Activated CD8-positive, alpha-beta memory T cell treated with anti-CD3 and anti-CD28 coated beads, Interleukin-2, amount 50 U/mL, for 4 hours (primary cell): Measurements from ENCODE around the gene COL28A1.

Experiments
- DNase-seq: peaks from one replicate; pipeline ENCODE4 v3.0.0-alpha.2; 2020

COL28A1 gene

DNA sequence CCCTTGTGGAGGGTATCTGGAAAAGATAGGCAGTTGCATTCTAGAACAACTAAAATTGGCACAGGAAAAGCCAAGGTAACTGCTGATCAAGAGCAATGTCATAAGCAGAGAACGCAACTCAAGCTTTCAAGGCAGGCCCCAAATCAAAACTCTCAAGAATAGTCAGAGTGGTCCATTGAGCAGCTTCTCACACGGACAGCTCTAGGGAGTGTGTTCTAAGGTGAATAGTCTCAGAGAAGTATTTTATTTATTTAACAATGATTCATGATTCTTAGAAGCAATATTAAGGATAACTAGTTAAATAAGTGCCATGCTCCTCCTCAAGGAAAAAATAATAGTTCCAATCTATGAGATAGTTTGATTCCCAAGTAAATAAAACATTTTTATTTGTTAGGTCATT, 83.0 kb downstream of the COL28A1 start:
- DNase-seq, result no peak

GRCh38 chr7:7452119-7452518, 83.6 kb downstream of the COL28A1 start:
- no peak for DNase-seq

DNA sequence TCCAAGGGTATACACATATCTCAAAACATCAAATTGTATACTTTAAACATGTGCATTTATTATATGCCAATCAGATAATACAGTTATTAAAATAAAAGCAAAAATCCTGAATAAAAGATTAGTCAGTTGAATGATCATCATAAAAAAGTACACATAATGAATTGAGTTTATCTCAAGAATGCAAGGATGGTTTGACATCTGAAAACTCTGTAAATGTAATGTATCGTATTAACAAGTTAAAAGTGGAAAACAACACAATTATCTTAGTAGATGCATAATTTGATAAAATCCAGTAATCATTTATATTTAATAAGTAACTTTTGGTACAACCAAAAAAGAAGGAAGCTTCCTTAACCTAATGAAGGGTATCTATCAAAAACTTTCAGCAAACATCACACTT, 86.6 kb downstream of the COL28A1 start:
- no peak for DNase-seq

DNA sequence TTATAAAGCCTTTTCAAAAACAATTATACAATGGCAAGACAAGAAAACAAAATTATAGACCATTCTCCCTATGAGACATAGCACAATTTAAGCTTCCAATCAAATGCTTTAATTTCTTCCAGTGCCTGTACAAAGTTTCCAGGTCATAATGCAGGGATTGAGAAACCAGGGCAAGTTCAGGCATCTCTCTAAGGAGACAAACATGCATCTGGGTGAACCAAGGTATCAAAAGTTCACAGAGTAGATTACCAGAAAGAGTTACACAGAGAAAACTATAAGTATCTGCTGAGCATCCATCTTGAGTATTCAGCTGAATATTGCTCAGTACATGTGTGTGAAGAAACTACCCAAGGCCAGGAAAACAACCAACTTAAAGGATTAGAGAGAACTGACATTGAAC, 89.1 kb downstream of the COL28A1 start:
- no peak for DNase-seq

GRCh38 chr7:7443806-7444350, 91.8 kb downstream of the COL28A1 start:
- DNase-seq, result no peak

- no peak for DNase-seq
Measured at GRCh38 chr7:7439564-7439963, 96.1 kb downstream of the COL28A1 start.

DNA sequence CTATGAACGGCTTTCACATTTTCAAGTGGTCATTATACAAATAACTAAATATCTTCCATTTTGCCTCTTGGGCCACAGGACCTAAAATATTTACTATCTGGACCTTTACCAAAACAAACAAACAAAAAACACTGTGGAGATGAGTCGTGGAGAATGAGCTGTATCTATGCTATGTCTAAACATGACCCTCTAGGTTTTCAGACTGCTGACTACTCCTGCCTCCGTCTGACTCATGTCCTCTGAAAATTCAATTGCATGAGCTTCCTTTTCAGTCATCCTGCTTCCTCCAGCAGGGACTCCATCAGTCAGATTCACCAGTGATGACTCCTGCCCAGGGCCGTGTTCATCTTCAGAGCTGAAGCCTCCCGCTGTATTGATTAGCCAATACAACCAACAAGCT, 96.8 kb downstream of the COL28A1 start:
- no peak for DNase-seq

- DNase-seq, result no peak
Measured at GRCh38 chr7:7435978-7436377, 99.7 kb downstream of the COL28A1 start.

DNA sequence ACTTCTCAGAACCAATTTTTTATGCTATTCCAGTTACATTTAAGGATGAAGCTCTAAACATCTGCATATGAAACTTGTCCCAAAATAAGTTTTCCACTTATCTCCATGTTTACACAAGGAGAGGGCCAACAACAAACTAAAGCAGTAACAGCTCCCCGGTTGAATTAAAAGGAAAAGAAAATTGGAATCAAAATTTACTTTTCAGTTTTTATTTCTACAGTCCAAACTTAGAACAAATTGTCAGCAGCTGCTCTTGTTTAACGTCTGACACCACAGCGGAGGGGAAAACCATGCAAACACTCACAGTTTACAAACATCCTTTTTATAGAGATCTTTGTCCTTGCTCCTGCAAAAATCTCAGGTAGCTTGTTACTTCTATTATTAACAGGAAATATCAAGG, 101.3 kb downstream of the COL28A1 start:
- no peak for DNase-seq

GRCh38 chr7:7433811-7434210, 101.9 kb downstream of the COL28A1 start:
- DNase-seq, result no peak

DNA sequence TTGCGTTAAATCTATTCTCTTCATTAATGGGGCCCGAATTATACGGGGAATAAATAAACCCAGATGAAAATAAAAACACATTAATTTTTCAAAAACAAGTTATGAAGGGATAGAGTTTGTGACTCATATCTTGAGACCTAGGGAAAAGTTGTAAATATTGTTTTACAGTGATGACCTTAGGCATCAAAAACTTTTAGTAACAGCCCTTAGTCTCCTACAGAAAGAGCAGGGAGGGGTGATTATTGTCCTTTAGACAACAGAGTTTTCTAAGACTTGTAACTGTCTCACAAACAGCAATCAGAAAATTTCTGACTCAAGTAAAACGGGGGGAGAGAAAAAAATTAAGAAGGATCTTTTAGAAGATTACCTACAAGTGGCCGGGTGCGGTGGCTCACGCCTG, 102.7 kb downstream of the COL28A1 start:
- DNase-seq, result no peak

GRCh38 chr7:7428806-7429205, 106.9 kb downstream of the COL28A1 start:
- no peak for DNase-seq

DNA sequence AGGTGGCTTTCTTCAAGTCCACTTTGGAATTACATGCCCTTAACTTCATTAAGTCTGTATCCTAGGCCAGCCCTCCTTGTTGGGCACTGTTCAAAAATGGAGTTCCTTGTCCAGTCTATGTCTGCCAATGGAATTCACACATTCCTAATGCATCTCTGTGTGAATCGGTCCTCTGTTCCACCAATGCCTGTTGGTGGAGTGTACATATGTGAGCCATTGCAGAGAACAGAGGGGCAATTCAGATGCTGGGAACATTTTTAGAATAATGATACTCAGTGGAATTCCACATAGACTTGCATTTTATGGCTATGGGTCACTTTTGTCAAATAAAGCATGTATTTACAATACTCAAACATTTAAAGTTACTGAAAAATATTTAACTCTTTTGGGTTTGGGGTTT, 108.3 kb downstream of the COL28A1 start:
- DNase-seq, result no peak

GRCh38 chr7:7426676-7427075, 109.0 kb downstream of the COL28A1 start:
- no peak for DNase-seq

GRCh38 chr7:7425321-7425720, 110.4 kb downstream of the COL28A1 start:
- no peak for DNase-seq

DNA sequence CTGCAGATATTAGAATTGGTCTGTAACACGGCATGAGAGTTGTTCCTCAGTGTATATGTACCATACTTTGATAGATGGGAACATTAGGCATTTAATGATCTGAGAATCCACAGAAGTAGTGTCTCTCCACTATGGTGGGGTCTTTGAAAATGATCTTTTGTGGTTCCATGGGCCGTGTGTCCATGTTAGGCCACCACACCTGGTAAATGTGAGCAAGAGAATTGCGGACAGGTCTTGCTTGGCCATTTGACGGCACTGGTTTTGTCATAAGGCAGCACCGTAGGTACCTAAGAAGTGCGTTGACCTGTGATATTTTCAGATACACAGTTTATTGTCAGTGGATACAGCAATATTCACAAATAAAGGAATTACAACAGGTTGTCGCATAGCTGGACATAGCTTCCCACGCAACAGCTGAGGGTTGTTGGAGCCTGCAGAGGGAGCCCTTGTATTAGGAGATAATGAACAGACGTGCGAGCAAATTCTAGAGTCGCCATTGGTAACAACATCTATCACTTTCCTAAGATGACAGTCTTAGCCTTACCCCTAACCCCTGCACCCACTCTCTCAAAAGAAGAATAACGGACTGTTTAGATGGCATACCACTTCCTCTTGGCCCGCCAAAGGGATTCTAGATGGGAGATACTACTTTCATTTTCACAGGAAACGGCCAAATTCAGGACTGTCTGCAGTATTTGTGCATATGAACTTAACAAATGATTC, 111.4 kb downstream of the COL28A1 start:
- peak; percentile 37 for DNase-seq

GRCh38 chr7:7422641-7423040, 113.0 kb downstream of the COL28A1 start:
- no peak for DNase-seq

- DNase-seq, result no peak
Measured at GRCh38 chr7:7421826-7422225, 113.8 kb downstream of the COL28A1 start.

GRCh38 chr7:7418997-7419396, 116.7 kb downstream of the COL28A1 start:
- DNase-seq, result no peak

DNA sequence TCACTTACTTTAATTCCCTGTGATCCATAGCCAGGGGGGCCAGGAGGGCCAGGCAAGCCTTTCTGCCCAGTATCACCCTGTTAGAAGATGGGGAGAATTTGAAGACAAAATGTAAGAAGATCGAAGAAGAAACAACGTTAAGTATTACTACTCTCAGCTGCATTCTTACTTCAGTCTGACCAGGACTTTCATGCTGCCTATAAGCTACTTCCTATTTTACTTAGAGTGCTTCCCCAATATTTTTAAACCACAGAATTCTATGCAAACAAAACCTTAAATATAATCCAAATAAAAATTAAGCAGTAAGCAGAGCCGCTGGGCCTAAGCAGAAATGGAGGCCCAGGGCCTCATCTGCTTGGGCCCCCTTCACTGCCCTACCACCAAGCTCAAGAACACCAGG, 117.8 kb downstream of the COL28A1 start:
- DNase-seq, result no peak

DNA sequence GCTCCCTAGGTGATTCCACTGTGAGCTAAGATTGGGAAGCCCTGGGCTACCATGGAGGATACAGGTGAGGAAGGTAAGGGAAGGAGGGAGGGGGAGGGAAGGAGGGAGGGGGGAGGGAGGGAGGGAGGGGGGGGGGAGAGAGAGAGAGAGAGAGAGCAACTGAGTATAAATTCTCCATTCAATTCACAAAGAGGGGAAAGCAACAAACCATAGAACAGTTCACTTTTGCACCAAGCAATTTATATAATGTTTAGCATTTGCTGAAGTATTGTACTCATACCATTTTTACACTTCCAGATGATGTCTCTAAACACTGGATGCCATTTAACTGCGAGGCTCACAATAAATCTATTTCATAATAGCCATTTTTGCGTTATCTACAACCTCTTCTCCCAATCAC, 118.3 kb downstream of the COL28A1 start:
- no peak for DNase-seq

DNA sequence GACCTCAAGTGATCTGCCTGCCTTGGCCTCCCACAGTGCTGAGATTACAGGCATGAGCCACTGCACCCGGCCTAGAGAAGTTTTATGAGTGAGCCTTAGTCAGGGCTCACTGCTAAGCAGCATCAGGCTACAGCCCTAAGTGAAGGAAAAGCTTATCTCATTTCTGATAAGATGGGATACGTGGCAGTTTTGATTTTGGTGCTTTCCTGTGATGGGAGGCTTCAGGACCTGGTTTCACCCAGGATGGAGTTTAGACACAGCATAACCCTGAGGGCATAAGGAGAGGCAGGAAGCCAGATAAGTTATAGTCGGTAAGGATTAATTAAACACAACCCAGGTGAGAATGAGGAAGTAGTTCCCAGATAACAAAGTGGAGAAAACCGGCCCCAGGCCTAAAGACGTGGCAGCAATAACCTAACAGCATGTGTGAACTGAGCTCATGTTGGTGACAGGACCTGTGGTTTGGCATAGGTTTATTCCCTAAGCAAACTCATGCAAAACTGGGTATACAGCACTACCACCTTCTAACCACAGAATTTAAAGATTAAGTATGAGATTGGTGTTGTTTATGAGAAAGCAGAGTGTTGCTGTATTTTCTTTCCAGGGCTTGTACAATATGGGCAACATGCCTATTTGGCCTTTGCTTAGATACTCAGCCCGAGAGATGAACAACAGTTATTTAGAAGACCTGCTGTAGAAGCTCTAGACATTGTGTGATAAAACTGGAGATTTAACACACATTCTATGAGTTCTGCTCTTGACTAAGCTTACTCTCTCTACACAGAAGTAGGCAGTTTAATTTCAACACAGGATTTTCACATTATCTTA, 119.4 kb downstream of the COL28A1 start:
- no peak for DNase-seq

GRCh38 chr7:7414791-7415603, 120.7 kb downstream of the COL28A1 start:
- no peak for DNase-seq
